GM10847 (cell line): ENCODE measurements around the gene SPNS2.

Source experiments
- POLR2A ChIP-seq: IDR thresholded peaks from 2 replicates; pipeline ENCODE4 v1.6.1; 2011; ENCODE audit not compliant: insufficient read length; ENCODE audit errors: extremely low read depth

The SPNS2 gene

GRCh38 chr17:4498461-4499397 lies at the start of gene SPNS2:
SPNS2 (plus strand) TSS chr17:4498881; CDS start chr17:4499048, 167 bp downstream.
- TF ChIP-seq POLR2A = no peak

GRCh38 chr17:4449736-4450135 lies 48.9 kb upstream of the SPNS2 start:
- TF ChIP-seq POLR2A = no peak

- no peak for TF ChIP-seq POLR2A
Measured at GRCh38 chr17:4450710-4451316, 47.9 kb upstream of the SPNS2 start.

- no peak for TF ChIP-seq POLR2A
Measured at GRCh38 chr17:4453812-4454591, 44.7 kb upstream of the SPNS2 start.

GRCh38 chr17:4460661-4461060 lies 38.0 kb upstream of the SPNS2 start:
- no peak for TF ChIP-seq POLR2A

DNA sequence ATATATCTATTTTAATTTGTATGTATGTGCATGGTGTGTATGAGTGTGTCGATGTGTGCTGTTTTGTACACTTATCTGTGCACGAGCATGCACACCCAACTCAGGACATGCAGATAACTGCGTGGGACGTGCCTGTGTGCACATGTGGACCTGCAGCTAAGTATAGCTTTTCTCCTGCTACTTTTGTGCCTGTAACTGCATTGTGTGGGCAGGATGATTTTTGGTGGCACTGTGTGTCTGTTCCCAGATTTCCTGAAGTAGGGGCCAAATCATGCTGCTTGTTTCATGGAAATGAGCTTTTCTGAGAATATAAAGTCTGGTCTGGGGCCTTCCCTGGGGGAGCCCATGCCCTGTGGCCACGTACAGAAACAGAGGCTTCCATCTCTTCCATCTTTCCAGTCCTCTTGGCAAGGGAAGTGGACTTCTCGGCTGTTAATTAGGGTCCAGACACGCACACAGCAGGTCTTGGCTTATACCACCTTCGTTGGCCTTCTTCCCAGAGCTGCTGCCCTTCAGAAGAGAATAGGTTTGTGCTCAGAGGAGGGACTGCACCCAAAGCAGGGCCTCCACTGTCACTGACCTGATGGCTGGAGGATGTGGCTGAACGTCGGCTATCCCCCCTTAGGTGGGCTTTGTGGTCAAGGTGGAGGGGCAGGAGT lies 34.7 kb upstream of the SPNS2 start:
- no peak for TF ChIP-seq POLR2A

GRCh38 chr17:4465786-4466185 lies 32.9 kb upstream of the SPNS2 start:
- TF ChIP-seq POLR2A = no peak

GRCh38 chr17:4467287-4467686 lies 31.4 kb upstream of the SPNS2 start:
- no peak for TF ChIP-seq POLR2A

DNA sequence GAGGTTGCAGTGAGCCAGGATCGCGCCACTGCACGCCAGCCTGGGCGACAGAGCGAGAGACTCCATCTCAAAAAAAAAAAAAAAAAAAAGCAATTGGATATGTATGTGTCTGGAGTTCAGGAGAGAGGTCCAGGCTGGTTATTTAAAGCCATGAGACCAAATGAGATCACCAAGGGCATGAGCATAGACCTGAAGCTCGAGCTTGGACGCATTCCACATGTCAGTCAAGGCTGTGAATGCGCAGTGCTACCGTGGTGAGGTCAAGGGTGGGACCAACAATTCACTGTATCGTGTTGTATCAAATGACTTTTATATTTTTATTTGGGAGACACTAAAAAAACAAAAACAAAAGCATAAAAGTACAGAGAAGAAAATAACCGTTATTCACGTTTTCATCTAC lies 29.1 kb upstream of the SPNS2 start:
- TF ChIP-seq POLR2A = no peak

GRCh38 chr17:4472286-4472685 lies 26.4 kb upstream of the SPNS2 start:
- TF ChIP-seq POLR2A = no peak

- TF ChIP-seq POLR2A = no peak
Measured at GRCh38 chr17:4474093-4474492, 24.6 kb upstream of the SPNS2 start.

- no peak for TF ChIP-seq POLR2A
Measured at GRCh38 chr17:4475001-4475400, 23.7 kb upstream of the SPNS2 start.

DNA sequence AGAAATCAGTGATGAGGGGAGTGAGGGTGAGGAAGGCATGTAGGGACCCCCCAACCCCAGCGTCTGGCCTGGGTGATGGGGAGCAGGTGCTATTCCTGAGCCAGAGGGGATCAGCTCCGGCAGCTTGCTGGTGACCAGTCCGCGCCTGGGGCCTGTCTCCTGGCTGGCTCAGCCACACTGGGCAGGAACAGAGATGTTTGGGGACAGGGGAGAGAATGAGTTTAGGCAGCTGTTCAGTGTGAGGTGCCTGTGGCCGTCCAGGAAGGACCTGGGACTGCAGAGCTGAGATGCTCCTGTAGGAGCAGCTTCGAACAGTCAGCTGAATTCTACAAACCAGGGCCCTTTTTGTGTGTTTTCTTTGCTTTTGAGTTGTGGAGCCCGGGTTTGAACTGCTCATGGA lies 23.2 kb upstream of the SPNS2 start:
- no peak for TF ChIP-seq POLR2A

GRCh38 chr17:4476017-4476416 lies 22.7 kb upstream of the SPNS2 start:
- TF ChIP-seq POLR2A = no peak

- no peak for TF ChIP-seq POLR2A
Measured at GRCh38 chr17:4476511-4477070, 22.1 kb upstream of the SPNS2 start.

DNA sequence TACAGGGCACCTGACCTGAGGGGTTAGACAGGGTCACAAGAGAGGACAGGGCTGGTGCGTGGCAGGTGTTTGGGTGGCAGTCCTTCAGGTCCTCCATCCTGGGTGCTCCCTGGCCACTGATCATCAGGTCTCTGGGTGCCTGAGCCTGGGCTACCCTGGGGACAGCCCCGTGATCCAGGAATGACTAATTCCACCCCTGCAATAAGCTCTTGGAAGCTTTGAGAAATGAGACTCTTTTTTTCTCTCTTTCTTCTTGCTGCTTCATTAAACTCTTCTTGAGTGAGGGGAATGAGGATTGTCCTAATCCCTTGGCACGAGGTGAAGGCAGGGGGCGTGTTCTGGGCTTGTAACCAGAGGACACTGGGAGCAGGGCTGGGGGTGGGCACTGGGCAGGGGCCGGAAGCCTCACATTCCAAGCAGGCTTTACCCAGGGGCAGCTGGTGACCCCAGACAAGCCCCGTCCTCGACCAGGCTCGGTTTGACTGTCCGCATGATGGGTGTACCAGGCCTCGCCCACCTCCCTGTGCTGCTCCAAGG lies 21.4 kb upstream of the SPNS2 start:
- no peak for TF ChIP-seq POLR2A
